Activated naive CD4-positive, alpha-beta T cell treated with anti-CD3 and anti-CD28 coated beads, Interleukin-2, amount 50 U/mL, for 24 hours (primary cell): ENCODE data around the gene TMEM30A.

ENCODE experiments used
- H3K27ac Mint-ChIP-seq: one replicate; pipeline ENCODE4 v1.8.0; 2021; ENCODE audit warnings: mild to moderate bottlenecking, mixed read lengths
- H3K27me3 Mint-ChIP-seq: one replicate; pipeline ENCODE4 v1.8.0; 2021; ENCODE audit warnings: mixed read lengths
- H3K36me3 Mint-ChIP-seq: one replicate; pipeline ENCODE4 v1.8.0; 2021; ENCODE audit warnings: mixed read lengths
- H3K4me1 Mint-ChIP-seq: one replicate; pipeline ENCODE4 v1.8.0; 2021; ENCODE audit warnings: mixed read lengths
- H3K4me3 Mint-ChIP-seq: one replicate; pipeline ENCODE4 v1.8.0; 2021; ENCODE audit warnings: mild to moderate bottlenecking, mixed read lengths
- H3K9me3 Mint-ChIP-seq: one replicate; pipeline ENCODE4 v1.8.0; 2021; ENCODE audit warnings: mixed read lengths

Gene TMEM30A

DNA sequence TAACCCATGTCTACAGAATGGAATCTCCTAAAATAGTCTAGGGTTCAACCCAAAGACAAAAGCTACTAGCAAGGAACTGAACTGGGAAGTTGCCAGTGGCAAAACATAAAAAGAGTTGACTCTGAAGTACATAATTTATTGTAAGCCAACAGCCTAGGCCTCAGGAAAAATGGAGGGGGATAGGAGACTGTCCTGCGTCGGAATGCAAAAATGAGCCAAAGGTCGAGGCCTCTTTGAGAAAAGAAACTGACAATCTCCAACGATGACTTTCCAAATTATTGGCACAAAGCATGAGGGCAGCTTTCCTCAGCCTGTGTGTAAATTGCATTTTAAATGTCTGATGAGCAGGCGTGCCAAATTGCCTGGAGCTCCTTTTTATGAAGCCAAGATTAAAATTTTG is 80.9 kb downstream of the TMEM30A start:
- Mint-ChIP-seq H3K27ac (no peak overlapping the region), H3K4me3 (no peak overlapping the region), H3K4me1 (peaks cover 56% of the 10 kb centered on the region), H3K27me3 (peaks cover 58% of the 10 kb centered on the region), H3K9me3 (no peaks in the 10 kb centered on the region), H3K36me3 (no peaks in the 10 kb centered on the region)
